Measurements from ENCODE around the gene TGFBI.

DNA sequence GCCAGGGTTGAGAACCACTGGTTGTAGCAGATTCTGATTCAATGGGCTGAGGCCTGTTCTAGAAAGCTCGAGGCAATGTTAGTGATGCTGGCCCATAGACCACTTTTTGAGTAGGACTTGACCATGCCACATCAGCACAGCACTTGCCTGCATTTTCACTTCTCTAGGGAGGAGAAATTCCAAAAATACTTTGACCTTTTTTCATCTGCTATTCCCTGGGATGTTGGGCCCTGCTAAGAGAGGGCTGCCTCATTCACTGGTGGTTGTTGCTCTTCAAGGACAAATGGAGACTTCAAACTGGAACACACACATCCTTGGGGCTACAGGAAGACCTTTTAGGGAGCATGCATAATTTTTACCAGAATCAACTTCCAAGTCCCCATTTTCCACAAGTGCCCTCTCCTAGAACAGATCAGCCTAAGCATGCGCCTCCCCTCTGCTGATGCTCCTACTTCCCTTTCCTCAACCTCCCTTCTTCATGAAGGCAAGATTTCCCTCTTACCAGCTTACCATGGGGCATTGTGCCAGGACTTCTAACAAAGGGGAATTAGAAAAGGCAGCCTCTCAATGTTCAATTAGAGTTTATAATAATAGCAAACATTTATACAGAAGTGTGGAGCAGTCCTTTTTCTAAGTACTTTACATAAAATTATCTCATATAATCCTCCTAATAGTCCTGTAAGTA is 12.7 kb upstream of the TGFBI start:
- no peak for TF ChIP-seq CTCF (IDR thresholded peaks at IDR 0.05; ENCODE audit: low read depth, low read length, poor library complexity, severe bottlenecking)
- no peak for TF ChIP-seq EZH2phosphoT487 (IDR thresholded peaks at IDR 0.05; ENCODE audit: borderline replicate concordance, low read length)

All from DOHH2 (cell line).